GM21619 (cell line): ENCODE measurements around the gene NUP205.
A peak's percentile ranks its signal among the peaks of the same experiment; 100 is the strongest.
"Not testable (repeated sequence)": the region's sequence is repeated elsewhere in the genome, so short reads cannot be mapped to it uniquely, and the experiment has no call there.

Experiments
- ATAC-seq: cut with Tn5 transposase; IDR thresholded peaks from one replicate; pipeline ENCODE4 v1.9.1; 2021; ENCODE audit not compliant: unreplicated experiment

The NUP205 gene

GRCh38 chr7:135620980-135621850 lies 63.5 kb downstream of the NUP205 start:
- ATAC-seq, result no peak

GRCh38 chr7:135634191-135634878 lies 76.6 kb downstream of the NUP205 start:
- no peak for ATAC-seq

- not testable (repeated sequence) for ATAC-seq
Measured at GRCh38 chr7:135639690-135640089, 82.0 kb downstream of the NUP205 start.

- ATAC-seq, result no peak
Measured at GRCh38 chr7:135644154-135644553, 86.4 kb downstream of the NUP205 start.

GRCh38 chr7:135644729-135645128 lies 87.0 kb downstream of the NUP205 start:
- no peak for ATAC-seq

GRCh38 chr7:135645296-135645904 lies 87.7 kb downstream of the NUP205 start:
- no peak for ATAC-seq

- no peak for ATAC-seq
Measured at GRCh38 chr7:135647755-135648154, 90.0 kb downstream of the NUP205 start.

GRCh38 chr7:135648235-135648634 lies 90.5 kb downstream of the NUP205 start:
- ATAC-seq, result no peak

- no peak for ATAC-seq
Measured at GRCh38 chr7:135650831-135651573, 93.3 kb downstream of the NUP205 start.

GRCh38 chr7:135653340-135654080 lies 95.8 kb downstream of the NUP205 start:
- ATAC-seq, result no peak

- no peak for ATAC-seq
Measured at GRCh38 chr7:135658564-135658963, 100.8 kb downstream of the NUP205 start.

- no peak for ATAC-seq
Measured at GRCh38 chr7:135659159-135659846, 101.6 kb downstream of the NUP205 start.

GRCh38 chr7:135661311-135662122 lies 103.8 kb downstream of the NUP205 start:
- peak; percentile 1 for ATAC-seq

GRCh38 chr7:135662123-135662372 lies 104.3 kb downstream of the NUP205 start:
- ATAC-seq, result no peak

- peak; percentile 96 for ATAC-seq
Measured at GRCh38 chr7:135662373-135663114, 104.8 kb downstream of the NUP205 start, which contains the start of gene STMP1. Gene STMP1 (plus strand): TSS chr7:135662514.

GRCh38 chr7:135664046-135664589 lies 106.4 kb downstream of the NUP205 start:
- no peak for ATAC-seq

- ATAC-seq, result no peak
Measured at GRCh38 chr7:135665042-135665441, 107.3 kb downstream of the NUP205 start.

GRCh38 chr7:135666156-135666555 lies 108.4 kb downstream of the NUP205 start:
- ATAC-seq, result no peak
